Endometrial microvascular endothelial cells (primary cell): Measurements from ENCODE around the gene EPB41L3. TPM values are rescaled to one million over a fixed set of nuclear protein-coding genes. Genes with fewer than 3 reads are reported as not detected.
"Not testable (repeated sequence)": the region's sequence is repeated elsewhere in the genome, so short reads cannot be mapped to it uniquely, and the experiment has no call there.

Source experiments
- in situ Hi-C: cut with HindIII; loops from 2 replicates; pipeline ENCODE4 v1.10.0; 2017; ENCODE audit warnings: low sequenced_read_pairs, low pct_unique_long_range_greater_than_20kb; ENCODE audit errors: inconsistent ontology term
- total RNA-seq: library from RNA; depleted of rRNA; stranded (reverse); fragments of >200 nt; gene quantifications from one replicate; pipeline ENCODE4 v1.2.3, GENCODE V29; 2015; ENCODE audit errors: inconsistent ontology term

Gene EPB41L3
- total RNA-seq, 1 donor from 2014 or later, result 7.9 TPM

- in situ Hi-C loops, result no loop called here
These were observed 5.9 kb downstream of the EPB41L3 start for GRCh38 chr18:5537860-5538259.

GRCh38 chr18:5534845-5535244 is 9.0 kb downstream of the EPB41L3 start:
- in situ Hi-C loops, result no loop called here

GRCh38 chr18:5532066-5532465 is 11.7 kb downstream of the EPB41L3 start:
- in situ Hi-C loops, result no loop called here

- in situ Hi-C loops, result no loop called here
These were observed 13.1 kb downstream of the EPB41L3 start for GRCh38 chr18:5530629-5531178.

- in situ Hi-C loops, result no loop called here
These were observed 14.3 kb downstream of the EPB41L3 start for GRCh38 chr18:5529471-5529870.

DNA sequence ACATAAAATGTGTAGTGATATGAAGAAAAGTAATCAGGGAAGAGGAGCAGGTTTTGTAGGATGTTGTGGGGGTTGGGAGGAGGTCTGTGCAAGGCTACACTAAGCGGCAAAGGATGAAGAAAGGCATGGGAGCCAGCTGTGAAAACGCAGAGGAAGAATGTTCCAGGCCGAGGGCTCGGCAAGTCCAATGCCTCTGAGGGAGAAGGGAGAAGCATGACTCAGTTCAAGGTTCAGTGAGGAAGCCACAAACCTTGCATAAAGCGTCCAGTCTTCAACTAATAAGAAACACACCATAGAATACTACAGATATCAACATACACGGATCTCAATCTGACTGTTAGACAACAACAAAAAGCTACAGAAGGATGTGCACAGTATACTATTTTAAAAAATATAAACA is 16.2 kb downstream of the EPB41L3 start:
- in situ Hi-C loops, result no loop called here

DNA sequence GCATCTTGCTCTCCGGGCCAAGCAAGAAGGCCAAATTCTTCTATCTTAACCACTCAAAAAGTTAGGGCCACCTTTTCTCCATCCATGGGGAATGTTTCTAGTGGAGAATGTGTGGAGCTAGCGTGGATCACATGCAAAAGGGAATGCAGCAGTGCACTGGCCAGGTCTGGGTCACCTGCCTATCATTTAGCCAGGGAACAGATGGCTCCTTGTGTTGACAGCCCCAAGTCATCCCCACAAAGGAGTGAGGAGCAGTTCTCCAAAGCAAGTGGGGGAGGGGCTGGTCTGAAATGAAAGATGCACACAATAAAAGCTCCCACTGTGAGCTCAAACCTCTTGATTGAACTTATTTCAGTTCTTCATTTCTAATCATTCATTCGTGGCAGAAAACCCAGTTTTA is 19.1 kb downstream of the EPB41L3 start:
- in situ Hi-C loops, result no loop called here

DNA sequence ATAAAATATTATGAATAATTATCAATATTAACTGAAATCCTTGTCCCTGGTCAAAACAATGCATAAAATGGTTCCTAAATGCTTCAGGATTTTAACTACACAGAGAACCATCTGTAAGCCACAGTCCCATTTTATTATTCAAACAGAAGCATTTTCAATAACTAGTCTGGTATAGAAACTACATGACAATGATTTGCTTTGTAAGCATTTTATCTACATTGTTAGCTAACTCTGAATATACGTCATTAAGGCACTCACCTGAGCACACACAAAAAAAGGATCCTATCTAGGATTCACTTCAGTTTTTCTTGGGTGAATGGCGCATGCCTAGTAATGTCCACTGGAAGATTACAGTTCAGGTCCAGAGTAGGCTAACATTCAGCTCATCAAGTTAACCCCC is 22.8 kb downstream of the EPB41L3 start:
- in situ Hi-C loops, result no loop called here

- in situ Hi-C loops, result no loop called here
These were observed 23.3 kb downstream of the EPB41L3 start for GRCh38 chr18:5520464-5520863.

DNA sequence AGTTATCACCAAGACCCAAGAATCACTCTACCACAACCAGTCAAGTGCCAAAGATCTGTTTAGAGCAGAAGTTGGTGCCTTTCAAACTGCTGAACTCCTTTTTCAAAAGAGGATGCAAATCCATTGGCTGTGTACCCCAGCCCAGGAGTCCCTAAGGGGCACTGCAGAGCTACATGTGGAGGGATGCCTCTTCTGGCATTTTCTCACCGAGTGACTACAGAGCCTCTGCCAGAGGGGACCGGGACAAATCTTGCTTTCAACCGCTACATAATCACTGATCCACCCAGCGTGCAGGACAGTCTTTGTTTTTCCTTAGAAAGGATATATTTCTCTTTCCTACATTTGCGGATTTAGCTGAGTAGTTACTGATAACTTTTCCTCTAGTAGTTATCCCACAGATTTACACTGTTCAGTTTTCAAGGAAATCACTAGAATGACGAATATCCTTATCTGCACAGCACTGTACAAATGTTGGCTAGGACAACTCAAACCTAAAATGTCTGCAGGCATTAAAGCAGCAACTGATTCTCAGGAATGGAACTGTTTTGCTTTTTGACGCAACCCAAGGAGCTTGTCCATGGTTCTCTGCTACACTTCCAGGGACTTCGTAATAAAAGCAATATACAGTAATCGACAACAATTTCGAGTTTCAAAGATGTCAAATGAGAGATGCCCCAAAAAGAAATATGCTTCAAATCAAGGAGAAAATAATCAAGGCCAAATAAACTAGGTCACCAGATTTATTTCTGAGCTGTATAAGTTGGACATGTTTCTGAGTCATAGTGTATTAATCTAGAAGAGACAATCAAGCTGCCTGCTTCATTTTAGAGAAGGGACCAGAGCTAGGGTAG is 24.1 kb downstream of the EPB41L3 start:
- in situ Hi-C loops, result no loop called here

- in situ Hi-C loops, result no loop called here
These were observed 24.9 kb downstream of the EPB41L3 start for GRCh38 chr18:5518899-5519371.

- in situ Hi-C loops, result no loop called here
These were observed 25.5 kb downstream of the EPB41L3 start for GRCh38 chr18:5518179-5518770.

DNA sequence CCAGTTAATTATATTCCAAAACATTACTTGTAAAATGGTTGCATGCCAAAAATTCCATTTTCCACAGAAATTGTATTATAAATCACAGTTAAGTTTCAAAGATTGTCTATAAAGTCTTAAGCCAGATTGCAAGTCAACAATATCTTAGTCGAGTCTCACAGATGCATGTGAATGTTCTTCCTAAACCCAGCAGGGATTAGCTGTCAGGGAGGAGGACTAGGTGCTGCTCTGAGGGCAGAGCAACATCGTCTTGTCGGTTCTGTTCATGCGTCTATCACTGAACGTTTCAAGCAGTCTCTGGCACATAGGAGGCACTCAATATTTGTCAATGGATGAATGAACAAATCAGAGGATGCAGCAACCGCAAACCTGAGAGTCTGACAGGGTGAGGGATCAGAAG is 27.0 kb downstream of the EPB41L3 start:
- in situ Hi-C loops, result no loop called here

DNA sequence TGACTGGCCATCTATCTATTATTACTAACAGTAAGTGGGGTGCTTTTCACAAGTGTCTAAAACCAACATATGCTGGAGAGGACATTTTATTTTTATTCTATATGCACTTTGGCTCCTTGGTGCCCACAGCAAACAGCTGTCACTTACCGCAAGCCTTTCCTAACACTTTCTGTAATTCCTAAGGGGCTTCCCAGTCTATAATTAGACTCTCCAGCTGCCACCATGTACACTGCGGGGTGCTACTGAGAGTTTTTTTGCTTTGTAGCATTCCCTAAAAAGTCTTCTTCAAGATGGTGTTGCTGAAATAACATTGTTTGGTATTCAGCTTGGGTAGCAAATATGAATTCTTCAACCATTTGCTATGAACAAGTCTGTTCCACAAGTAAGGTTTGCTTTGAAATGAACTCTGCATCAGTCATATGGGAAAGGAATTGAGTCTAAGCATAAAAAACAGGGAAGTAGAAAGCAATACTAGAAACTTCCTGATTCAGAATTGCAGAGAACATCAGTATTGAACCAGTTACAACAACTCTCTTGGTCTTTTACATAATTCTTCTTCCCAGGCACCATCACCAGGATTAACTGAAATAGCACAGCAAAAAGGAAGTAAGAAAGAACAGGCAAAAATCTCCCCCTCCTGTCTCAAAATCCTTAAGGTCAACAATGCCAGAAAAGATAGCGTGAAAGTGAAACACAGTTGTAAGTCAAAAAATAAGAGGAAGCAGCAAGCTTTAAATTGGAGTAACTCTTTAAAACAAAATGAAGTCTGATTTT is 28.6 kb downstream of the EPB41L3 start:
- in situ Hi-C loops, result no loop called here

- in situ Hi-C loops, result no loop called here
These were observed 29.9 kb downstream of the EPB41L3 start for GRCh38 chr18:5513947-5514346.

DNA sequence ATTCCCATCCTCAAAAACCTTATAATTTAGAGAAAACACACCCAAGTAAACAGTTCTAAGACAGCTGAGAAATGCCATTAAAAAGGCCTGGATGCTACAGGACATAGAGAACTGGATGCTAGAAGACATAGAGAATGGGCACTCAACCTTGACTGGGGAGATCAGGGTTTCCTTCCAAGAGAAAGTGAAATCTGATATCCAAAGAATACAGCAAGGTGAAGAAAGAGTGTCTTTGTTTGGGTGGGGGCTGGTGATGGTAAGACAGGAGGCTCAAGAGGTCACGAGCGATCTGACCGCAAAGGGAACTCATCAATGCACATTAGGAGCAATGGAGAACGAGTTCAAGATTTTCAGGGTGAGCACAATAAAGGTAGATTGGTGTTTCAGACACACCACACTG is 31.6 kb downstream of the EPB41L3 start:
- in situ Hi-C loops, result no loop called here

- in situ Hi-C loops, result not testable (repeated sequence)
These were observed 32.3 kb downstream of the EPB41L3 start for GRCh38 chr18:5511541-5511940.

GRCh38 chr18:5510135-5510846 is 33.5 kb downstream of the EPB41L3 start:
- in situ Hi-C loops, result no loop called here

DNA sequence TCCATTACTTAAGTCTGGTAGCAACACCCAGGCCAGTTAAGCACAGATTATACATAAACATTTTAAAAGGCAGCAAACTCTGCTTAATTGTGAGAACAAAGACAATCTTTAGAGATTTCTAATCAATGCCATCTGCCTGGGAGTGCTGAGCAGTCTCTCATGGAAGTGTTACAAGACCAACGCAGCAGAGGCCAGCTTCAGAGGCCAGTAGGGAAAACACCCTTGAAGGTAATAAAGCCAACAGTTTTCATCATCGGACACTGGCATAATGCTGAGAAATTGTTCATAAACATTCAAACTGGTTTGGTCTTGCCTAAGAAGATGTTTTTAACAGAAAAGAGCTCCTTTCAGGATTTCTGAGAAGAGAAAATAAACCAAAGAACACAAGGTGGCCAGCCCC is 35.0 kb downstream of the EPB41L3 start:
- in situ Hi-C loops, result no loop called here
